Measurements from ENCODE around the gene INS.

Gene INS

DNA sequence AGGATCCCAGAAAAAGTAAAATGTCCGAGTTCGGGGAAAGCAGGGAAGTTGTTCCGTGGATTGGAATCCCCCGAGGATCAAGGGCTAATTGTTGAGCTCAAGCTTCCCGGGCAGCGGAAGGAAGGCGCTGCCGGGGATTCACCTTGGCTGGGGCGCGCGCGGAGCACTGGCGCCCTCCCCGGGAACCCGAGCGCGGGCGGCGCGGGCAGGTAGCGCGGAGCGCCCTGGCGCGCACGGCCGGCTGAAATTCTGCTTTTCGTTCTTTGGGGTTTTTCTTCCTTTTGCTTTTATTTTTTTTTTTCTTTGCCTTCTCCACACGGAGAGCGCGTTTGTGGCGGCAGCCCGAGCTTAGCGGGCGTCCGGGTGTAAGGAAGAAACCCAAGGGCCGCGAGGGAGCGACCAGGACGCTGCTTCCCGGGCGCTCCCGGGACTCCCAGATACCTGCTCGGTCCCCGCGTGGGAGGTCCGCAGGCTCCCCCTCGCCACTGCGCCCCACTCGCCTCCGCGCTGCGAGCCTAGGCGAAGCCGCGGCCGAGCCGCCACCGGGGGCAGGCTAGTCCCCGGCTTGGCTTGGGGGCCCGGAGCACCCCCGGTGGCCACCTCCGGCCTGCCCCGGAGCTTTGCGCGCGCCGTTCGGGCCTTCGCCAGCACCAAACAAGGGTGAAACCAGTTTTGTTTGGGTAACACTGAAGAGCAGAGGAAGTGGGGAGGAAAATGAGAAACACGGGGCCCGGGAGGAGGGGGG lies 17.0 kb downstream of the INS start:
- WGBS, 2 experiments: 3% methylated on average over 72 of the region's 72 CpGs
- Histone ChIP-seq H3K27ac (ENCODE audit: insufficient read depth, low read depth, low read length, poor library complexity, severe bottlenecking) (no peak overlapping the region), H3K9me3 (ENCODE audit: control insufficient read depth, low read length) (no peaks in the 10 kb centered on the region), H3K36me3 (ENCODE audit: control insufficient read depth, insufficient read depth, low read length) (no peaks in the 10 kb centered on the region), H3K4me1 (ENCODE audit: control insufficient read depth, insufficient read depth, low read length) (peaks cover 41% of the 10 kb centered on the region), H3K4me3 (ENCODE audit: insufficient read depth, low read depth, low read length) (no peak overlapping the region), H3K27me3 (ENCODE audit: control insufficient read depth, insufficient read depth, low read length, poor library complexity, severe bottlenecking) (peaks cover 99% of the 10 kb centered on the region)

DNA sequence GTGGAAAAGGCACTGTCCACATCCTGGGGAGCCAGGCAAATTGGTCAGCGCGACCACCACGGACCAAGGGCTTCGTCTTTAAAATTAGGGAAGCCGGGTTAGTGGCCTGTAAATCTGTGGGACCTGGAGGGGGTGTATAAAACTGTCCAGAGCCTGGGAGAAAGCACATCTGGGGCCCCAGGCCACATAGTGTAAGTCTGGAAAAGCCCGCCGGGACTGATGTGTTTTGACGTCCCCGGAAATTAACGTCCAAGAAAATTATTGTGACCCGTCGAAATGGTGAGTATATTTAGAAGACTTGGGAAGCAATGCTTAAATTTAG lies 17.6 kb downstream of the INS start:
- Histone ChIP-seq H3K27me3 (ENCODE audit: control insufficient read depth, insufficient read depth, low read length, poor library complexity, severe bottlenecking) (peaks cover 99% of the 10 kb centered on the region), H3K4me3 (ENCODE audit: insufficient read depth, low read depth, low read length) (no peak overlapping the region), H3K9me3 (ENCODE audit: control insufficient read depth, low read length) (no peaks in the 10 kb centered on the region), H3K4me1 (ENCODE audit: control insufficient read depth, insufficient read depth, low read length) (peaks cover 36% of the 10 kb centered on the region), H3K27ac (ENCODE audit: insufficient read depth, low read depth, low read length, poor library complexity, severe bottlenecking) (no peak overlapping the region), H3K36me3 (ENCODE audit: control insufficient read depth, insufficient read depth, low read length) (no peaks in the 10 kb centered on the region)
- 9 to 11% methylated on average over 12 of the region's 12 CpGs for WGBS, 2 experiments

DNA sequence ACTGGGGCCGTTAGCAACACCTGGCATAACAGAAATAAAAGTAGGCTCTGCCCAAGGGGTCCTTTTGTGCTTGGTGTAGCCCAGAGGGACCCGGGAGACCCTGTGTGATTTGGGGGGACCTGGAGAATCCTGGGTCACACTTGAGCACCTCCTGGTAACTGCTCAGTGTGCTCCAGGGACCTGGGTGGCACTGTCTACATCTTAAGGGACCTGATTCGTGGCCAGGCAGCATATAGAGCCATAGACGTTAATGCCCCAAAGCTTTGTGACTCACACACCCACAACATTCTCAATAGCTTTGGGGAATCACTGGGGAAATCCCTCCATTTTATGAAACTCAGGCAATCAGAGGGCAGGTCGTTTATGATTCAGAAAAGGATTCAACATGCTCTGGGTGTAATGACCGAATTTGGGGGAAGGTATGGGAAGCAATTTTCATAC lies 18.2 kb downstream of the INS start:
- Histone ChIP-seq H3K4me1 (ENCODE audit: control insufficient read depth, insufficient read depth, low read length) (peaks cover 30% of the 10 kb centered on the region), H3K27me3 (ENCODE audit: control insufficient read depth, insufficient read depth, low read length, poor library complexity, severe bottlenecking) (peaks cover 99% of the 10 kb centered on the region), H3K9me3 (ENCODE audit: control insufficient read depth, low read length) (no peaks in the 10 kb centered on the region), H3K36me3 (ENCODE audit: control insufficient read depth, insufficient read depth, low read length) (no peaks in the 10 kb centered on the region), H3K27ac (ENCODE audit: insufficient read depth, low read depth, low read length, poor library complexity, severe bottlenecking) (no peak overlapping the region), H3K4me3 (ENCODE audit: insufficient read depth, low read depth, low read length) (no peak overlapping the region)
- WGBS, 2 experiments: 13 to 14% methylated on average over 6 of the region's 6 CpGs

DNA sequence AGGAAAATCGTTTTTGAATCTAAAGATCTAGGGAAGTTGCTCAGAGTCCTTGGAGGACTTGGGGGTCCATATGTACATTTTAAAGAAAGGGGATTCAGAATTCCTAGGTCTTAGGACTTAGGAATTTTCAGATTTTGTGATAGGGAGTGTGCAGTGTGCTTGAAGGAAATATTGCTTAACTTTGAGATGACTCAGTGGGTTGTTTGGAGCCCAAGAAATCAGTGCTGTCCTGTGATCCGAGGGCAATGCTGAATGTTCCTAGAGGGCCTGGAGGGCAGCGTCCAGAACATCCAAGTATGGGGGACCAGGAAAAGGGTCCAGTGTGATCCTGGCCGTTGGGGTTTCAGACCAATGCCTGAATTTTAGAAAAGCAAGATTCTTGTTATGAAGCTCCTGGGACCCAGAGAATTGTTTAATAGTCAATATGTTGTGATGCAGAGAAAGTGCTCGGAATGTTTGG lies 18.7 kb downstream of the INS start:
- Histone ChIP-seq H3K27ac (ENCODE audit: insufficient read depth, low read depth, low read length, poor library complexity, severe bottlenecking) (no peak overlapping the region), H3K4me1 (ENCODE audit: control insufficient read depth, insufficient read depth, low read length) (peaks cover 29% of the 10 kb centered on the region), H3K27me3 (ENCODE audit: control insufficient read depth, insufficient read depth, low read length, poor library complexity, severe bottlenecking) (peaks cover 99% of the 10 kb centered on the region), H3K36me3 (ENCODE audit: control insufficient read depth, insufficient read depth, low read length) (no peaks in the 10 kb centered on the region), H3K9me3 (ENCODE audit: control insufficient read depth, low read length) (no peaks in the 10 kb centered on the region), H3K4me3 (ENCODE audit: insufficient read depth, low read depth, low read length) (no peak overlapping the region)
- 23 to 27% methylated on average over 5 of the region's 5 CpGs for WGBS, 2 experiments

DNA sequence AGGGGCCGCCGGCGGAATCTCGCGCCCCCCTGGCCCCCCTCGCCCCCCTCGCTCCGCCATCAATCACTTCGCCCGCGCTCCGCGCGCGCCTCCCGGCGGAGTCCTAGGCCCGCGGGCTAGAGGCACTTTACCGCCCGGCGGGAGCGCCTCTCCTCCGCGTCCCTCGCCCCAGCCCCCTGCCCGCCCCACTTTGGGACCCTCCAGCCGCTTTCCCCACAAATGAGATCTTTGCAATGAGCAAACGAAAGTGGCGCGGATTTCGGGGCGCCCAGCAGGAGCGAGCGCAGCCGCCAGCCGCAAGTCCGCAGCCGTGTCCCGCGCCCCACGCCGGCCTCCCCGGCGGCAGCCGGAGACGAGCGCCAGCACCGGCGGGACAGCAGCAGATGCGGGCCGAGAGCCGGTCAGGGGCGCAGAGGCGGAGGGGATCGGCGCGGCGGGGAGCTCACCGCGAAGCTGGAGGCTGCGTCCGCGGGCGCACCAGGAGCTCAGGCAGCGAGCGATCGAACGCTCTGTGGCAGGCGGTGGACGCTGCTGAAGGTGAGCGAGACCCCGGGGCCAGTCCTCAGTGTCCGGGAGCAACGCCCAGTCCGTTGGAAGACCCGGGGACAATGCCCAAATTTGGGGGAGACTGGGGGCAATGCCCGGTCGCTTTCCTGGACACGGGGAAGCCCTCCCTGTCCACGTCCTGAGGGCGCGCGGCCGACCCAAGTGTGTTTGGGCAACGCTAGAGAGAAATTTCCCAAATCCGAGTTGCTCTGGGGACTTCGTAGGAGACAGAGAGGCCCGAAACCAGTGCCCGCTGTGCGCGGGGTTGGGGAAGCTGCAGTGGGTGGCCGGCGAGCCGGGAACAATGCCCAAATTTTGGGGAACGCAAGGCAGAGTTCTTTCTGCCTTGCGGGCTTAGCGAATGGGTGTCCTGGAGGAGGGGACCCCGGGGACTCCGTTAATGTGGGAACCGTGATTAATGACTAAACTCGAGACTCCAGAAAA lies 20.3 kb downstream of the INS start:
- Histone ChIP-seq H3K27me3 (ENCODE audit: control insufficient read depth, insufficient read depth, low read length, poor library complexity, severe bottlenecking) (peaks cover 99% of the 10 kb centered on the region), H3K9me3 (ENCODE audit: control insufficient read depth, low read length) (no peaks in the 10 kb centered on the region), H3K36me3 (ENCODE audit: control insufficient read depth, insufficient read depth, low read length) (no peaks in the 10 kb centered on the region), H3K4me3 (ENCODE audit: insufficient read depth, low read depth, low read length) (no peak overlapping the region), H3K27ac (ENCODE audit: insufficient read depth, low read depth, low read length, poor library complexity, severe bottlenecking) (no peak overlapping the region), H3K4me1 (ENCODE audit: control insufficient read depth, insufficient read depth, low read length) (peaks cover 27% of the 10 kb centered on the region)
- WGBS, 2 experiments: 2% methylated on average over 101 to 102 of the region's 102 CpGs

DNA sequence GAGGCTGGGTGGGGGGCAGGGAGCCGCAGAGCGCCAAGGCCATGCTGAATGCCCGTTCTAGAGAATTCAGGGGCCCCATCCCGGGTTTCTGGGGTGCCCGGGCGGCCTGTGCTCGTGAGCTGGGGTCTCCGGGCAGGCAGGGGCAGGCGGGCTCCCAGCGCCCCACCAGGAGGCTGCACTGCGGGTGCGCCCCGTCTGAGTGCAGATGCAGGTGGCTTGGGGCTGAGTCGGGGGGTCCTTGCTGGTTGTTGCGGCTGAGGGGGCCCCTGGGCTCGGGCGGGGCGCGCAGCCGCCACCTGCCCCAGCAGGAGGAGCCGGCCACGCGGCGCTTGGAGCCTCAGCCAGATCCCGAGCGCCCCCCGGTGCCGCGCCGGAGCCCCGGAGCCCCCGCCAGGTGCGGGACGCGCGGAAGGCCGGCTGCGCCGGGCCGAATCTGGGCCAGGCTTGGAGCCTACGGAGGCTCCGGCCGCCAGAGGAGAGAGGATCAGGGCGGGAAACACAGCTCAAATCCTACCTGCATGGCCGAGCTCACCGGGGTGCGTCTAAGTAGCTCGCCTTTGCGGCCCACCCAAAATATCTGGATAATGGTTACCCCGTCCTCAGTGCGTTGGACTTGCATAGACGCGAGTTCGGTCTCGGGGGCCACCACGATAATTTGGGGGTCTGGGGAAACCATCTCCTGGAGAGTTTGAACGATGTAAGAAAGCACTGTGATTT lies 21.2 kb downstream of the INS start:
- 3% methylated on average over 57 of the region's 57 CpGs for WGBS, 2 experiments
- Histone ChIP-seq H3K27ac (ENCODE audit: insufficient read depth, low read depth, low read length, poor library complexity, severe bottlenecking) (no peak overlapping the region), H3K4me3 (ENCODE audit: insufficient read depth, low read depth, low read length) (no peak overlapping the region), H3K9me3 (ENCODE audit: control insufficient read depth, low read length) (no peaks in the 10 kb centered on the region), H3K36me3 (ENCODE audit: control insufficient read depth, insufficient read depth, low read length) (no peaks in the 10 kb centered on the region), H3K4me1 (ENCODE audit: control insufficient read depth, insufficient read depth, low read length) (peaks cover 21% of the 10 kb centered on the region), H3K27me3 (ENCODE audit: control insufficient read depth, insufficient read depth, low read length, poor library complexity, severe bottlenecking) (peaks cover 97% of the 10 kb centered on the region)

DNA sequence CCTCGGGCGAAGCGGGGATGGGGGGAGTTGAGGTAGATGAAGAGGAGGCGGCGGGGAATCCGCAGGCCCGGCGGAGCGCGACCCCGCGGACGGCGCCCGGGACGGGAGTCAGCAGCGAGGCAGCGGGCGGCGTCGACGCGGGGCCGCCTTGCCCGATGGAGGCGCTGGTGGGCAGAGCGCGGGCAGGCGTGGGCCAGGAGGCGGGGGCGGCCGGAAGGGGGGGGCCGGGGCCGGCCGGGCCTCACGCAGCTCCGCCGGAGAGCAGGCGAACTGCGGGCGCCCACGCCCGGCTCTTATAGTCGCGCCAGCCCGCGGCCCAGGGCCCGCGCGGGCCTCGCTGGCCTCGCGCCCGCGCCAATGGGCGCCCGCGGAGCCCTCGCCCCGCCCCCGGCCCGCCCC lies 21.9 kb downstream of the INS start, which contains the start of gene IGF2:
IGF2 (minus strand) TSS at position 267 of the 399 bp plus-strand sequence. CDS start 3,866 bp downstream, outside the sequence.
- peaks cover 21% of the 10 kb centered on the region for H3K4me1 ChIP-seq (ENCODE audit: control insufficient read depth, insufficient read depth, low read length)
- H3K4me3 ChIP-seq (ENCODE audit: insufficient read depth, low read depth, low read length): peak within 1 kb of the TSS; percentile 42
- no peak within 1 kb of the TSS for H3K27ac ChIP-seq (ENCODE audit: insufficient read depth, low read depth, low read length, poor library complexity, severe bottlenecking)
- H3K36me3 ChIP-seq (ENCODE audit: control insufficient read depth, insufficient read depth, low read length): no peaks in the 10 kb centered on the region
- no peaks in the 10 kb centered on the region for H3K9me3 ChIP-seq (ENCODE audit: control insufficient read depth, low read length)
- 1% methylated on average over 62 of the region's 62 CpGs for WGBS, 2 experiments
- H3K27me3 ChIP-seq (ENCODE audit: control insufficient read depth, insufficient read depth, low read length, poor library complexity, severe bottlenecking): peaks cover 97% of the 10 kb centered on the region

DNA sequence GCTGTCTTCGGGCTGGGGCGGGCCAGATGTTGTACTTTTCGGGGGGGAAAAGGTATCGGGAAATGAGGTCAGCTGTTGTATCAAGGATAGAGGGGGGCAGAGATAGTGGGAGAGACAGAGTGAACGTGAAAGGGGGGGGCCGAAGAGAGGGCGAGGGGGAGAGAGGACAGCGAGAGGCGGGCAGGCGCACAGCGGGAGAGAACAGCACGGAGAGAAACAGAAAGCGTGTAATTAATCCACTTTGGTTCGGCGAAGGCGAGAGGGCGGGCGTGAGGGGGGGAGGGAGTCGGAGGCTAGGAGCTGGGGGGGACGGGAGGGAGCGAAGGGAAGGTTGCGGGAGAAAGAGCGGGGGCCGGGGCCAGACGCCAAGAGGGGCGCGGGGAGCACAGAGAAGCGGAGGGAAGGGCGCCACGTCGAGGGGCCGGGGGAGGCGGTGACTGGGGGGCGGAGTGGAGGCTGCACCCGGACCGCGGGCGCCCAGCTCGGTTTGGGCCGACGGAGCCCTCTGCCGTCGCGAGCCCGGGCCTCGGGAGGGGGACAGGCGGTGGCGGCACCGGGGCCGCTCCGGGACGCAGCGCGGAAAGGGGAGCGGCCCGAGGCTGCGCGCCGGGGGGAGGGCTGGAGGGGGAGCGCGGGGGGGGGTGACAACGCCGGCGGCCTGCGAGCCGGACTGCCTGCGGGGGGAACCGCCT lies 22.4 kb downstream of the INS start:
- Histone ChIP-seq H3K4me3 (ENCODE audit: insufficient read depth, low read depth, low read length) (peak overlapping the region; percentile 42), H3K9me3 (ENCODE audit: control insufficient read depth, low read length) (no peaks in the 10 kb centered on the region), H3K27me3 (ENCODE audit: control insufficient read depth, insufficient read depth, low read length, poor library complexity, severe bottlenecking) (peaks cover 97% of the 10 kb centered on the region), H3K27ac (ENCODE audit: insufficient read depth, low read depth, low read length, poor library complexity, severe bottlenecking) (no peak overlapping the region), H3K36me3 (ENCODE audit: control insufficient read depth, insufficient read depth, low read length) (no peaks in the 10 kb centered on the region), H3K4me1 (ENCODE audit: control insufficient read depth, insufficient read depth, low read length) (peaks cover 21% of the 10 kb centered on the region)
- WGBS, 2 experiments: 2% methylated on average over 67 to 68 of the region's 68 CpGs

DNA sequence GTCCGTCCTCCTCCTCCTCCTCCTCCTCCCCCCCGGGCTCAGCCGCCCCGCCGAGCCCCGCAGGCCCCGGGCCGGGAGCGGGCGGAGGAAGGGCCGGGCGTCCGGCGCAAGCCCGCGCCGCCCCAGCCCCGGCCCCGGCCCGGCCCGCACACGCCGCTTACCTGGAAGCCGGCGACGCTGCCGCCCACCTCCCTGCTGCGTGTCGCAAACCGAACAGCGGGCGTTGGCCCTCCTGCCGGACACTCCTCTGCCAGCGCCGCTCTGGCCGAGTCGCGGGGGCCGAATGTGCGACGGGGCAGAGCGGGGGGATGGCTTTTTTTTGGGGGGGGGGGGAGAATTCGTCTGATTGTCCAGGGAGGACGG lies 23.0 kb downstream of the INS start:
- Histone ChIP-seq H3K4me3 (ENCODE audit: insufficient read depth, low read depth, low read length) (peak overlapping the region; percentile 42), H3K27me3 (ENCODE audit: control insufficient read depth, insufficient read depth, low read length, poor library complexity, severe bottlenecking) (peaks cover 97% of the 10 kb centered on the region), H3K4me1 (ENCODE audit: control insufficient read depth, insufficient read depth, low read length) (peaks cover 21% of the 10 kb centered on the region), H3K9me3 (ENCODE audit: control insufficient read depth, low read length) (no peaks in the 10 kb centered on the region), H3K27ac (ENCODE audit: insufficient read depth, low read depth, low read length, poor library complexity, severe bottlenecking) (no peak overlapping the region), H3K36me3 (ENCODE audit: control insufficient read depth, insufficient read depth, low read length) (no peaks in the 10 kb centered on the region)
- WGBS, 2 experiments: 0% methylated on average over 44 of the region's 44 CpGs
